Activated CD8-positive, alpha-beta T cell treated with anti-CD3 and anti-CD28 coated beads for 36 hours (primary cell): ENCODE measurements around the gene EIF1AX. TPM values are rescaled to one million over a fixed set of nuclear protein-coding genes. Genes with fewer than 3 reads are reported as not detected.

Experiments used
- ATAC-seq: fragments of 200-7000 bp; cut with Tn5 transposase; one replicate; pipeline ENCODE4 v1.10.0; 2021; ENCODE audit warnings: mild to moderate bottlenecking, moderate library complexity
- CTCF ChIA-PET: fragments of 350-600 bp; sonication (Branson Sonifier 250); formaldehyde crosslinking; loops from one replicate; lab custom pipeline; 2021; ENCODE audit warnings: antibody characterized with exemption; lab: Charles Lee
- POLR2A ChIA-PET: fragments of 350-600 bp; sonication (Branson Sonifier 250); formaldehyde crosslinking; loops from one replicate; lab custom pipeline; 2021; ENCODE audit warnings: antibody characterized with exemption; lab: Charles Lee
- DNase-seq: peaks from one replicate; pipeline ENCODE4 v3.0.0-alpha.2; 2020
- H3K27ac Mint-ChIP-seq: one replicate; pipeline ENCODE4 v1.8.0; 2021; ENCODE audit warnings: mild to moderate bottlenecking, mixed read lengths
- H3K27me3 Mint-ChIP-seq: one replicate; pipeline ENCODE4 v1.8.0; 2021; ENCODE audit warnings: mixed read lengths
- H3K36me3 Mint-ChIP-seq: one replicate; pipeline ENCODE4 v1.8.0; 2021; ENCODE audit warnings: low read depth, mixed read lengths
- H3K4me1 Mint-ChIP-seq: one replicate; pipeline ENCODE4 v1.8.0; 2021; ENCODE audit warnings: low read depth, mixed read lengths
- H3K4me3 Mint-ChIP-seq: one replicate; pipeline ENCODE4 v1.8.0; 2021; ENCODE audit warnings: mild to moderate bottlenecking, moderate library complexity, mixed read lengths
- H3K9me3 Mint-ChIP-seq: one replicate; pipeline ENCODE4 v1.8.0; 2021; ENCODE audit warnings: mixed read lengths
- CTCF ChIP-seq: fragments of 200-600 bp; IDR thresholded peaks from one replicate; pipeline ENCODE4 v1.8.0; 2022; ENCODE audit warnings: antibody characterized with exemption, mild to moderate bottlenecking
- intact Hi-C: fragments of 100-400 bp; cut with micrococcal nuclease; formaldehyde crosslinking; loops from one replicate; pipeline ENCODE4 v1.10.0; 2022
- total RNA-seq, 2 experiments: library from RNA; stranded (reverse); gene quantifications; one replicate each; pipeline ENCODE4 v1.2.3, GENCODE V29; 2021

The EIF1AX gene
- total RNA-seq, 2 experiments from 2014 or later = 138 to 147 TPM

- peaks cover 47% of the 10 kb centered on the region for H3K4me1 Mint-ChIP-seq
- peaks cover 34% of the 10 kb centered on the region for H3K36me3 Mint-ChIP-seq
- peak overlapping the region; percentile 90 for H3K27ac Mint-ChIP-seq
- peak overlapping the region; percentile 81 for H3K4me3 Mint-ChIP-seq
- POLR2A ChIA-PET = interaction anchor here (1.1 to 2.1 kb wide), 2 partner anchors 8 to 278 kb away, joined by 3 to 7 read pairs; no protein-coding TSS in a partner anchor
- CTCF ChIA-PET = no interaction called here
- no peaks in the 10 kb centered on the region for H3K27me3 Mint-ChIP-seq
- DNase-seq = no peak
- no peaks in the 10 kb centered on the region for H3K9me3 Mint-ChIP-seq
- TF ChIP-seq CTCF = no peak
- no peak for ATAC-seq
- intact Hi-C loops = loop anchor here (10.0 kb wide), 1 partner anchor 114 kb away; no protein-coding TSS in a partner anchor
These were observed 1.2 kb downstream of the EIF1AX start for GRCh38 chrX:20140420-20140819.

GRCh38 chrX:20139966-20140365 lies 1.7 kb downstream of the EIF1AX start:
- ChIA-PET CTCF (no interaction called here), POLR2A (no interaction called here)
- Mint-ChIP-seq H3K9me3 (no peaks in the 10 kb centered on the region), H3K27me3 (no peaks in the 10 kb centered on the region), H3K36me3 (peaks cover 34% of the 10 kb centered on the region), H3K27ac (peak overlapping the region; percentile 90), H3K4me1 (peaks cover 50% of the 10 kb centered on the region), H3K4me3 (peak overlapping the region; percentile 81)
- no peak for DNase-seq
- TF ChIP-seq CTCF = no peak
- intact Hi-C loops = loop anchor here (10.0 kb wide), 1 partner anchor 115 kb away; no protein-coding TSS in a partner anchor
- no peak for ATAC-seq

- Mint-ChIP-seq H3K27me3 (no peaks in the 10 kb centered on the region), H3K4me1 (peaks cover 34% of the 10 kb centered on the region), H3K4me3 (no peak overlapping the region), H3K9me3 (no peaks in the 10 kb centered on the region), H3K36me3 (peaks cover 42% of the 10 kb centered on the region), H3K27ac (peak overlapping the region; percentile 73)
- POLR2A ChIA-PET = no interaction called here
- no peak for TF ChIP-seq CTCF
- DNase-seq (no peak), ATAC-seq (no peak)
- CTCF ChIA-PET = no interaction called here
- intact Hi-C loops = no loop called here
These were observed 5.7 kb downstream of the EIF1AX start for GRCh38 chrX:20135944-20136343.

GRCh38 chrX:20132666-20133065 lies 9.0 kb downstream of the EIF1AX start:
- CTCF ChIA-PET = no interaction called here
- H3K36me3 Mint-ChIP-seq = peaks cover 31% of the 10 kb centered on the region

More at GRCh38 chrX:20132666-20133065, 9.0 kb downstream of the EIF1AX start:
- Mint-ChIP-seq H3K4me3 (no peak overlapping the region), H3K27ac (no peak overlapping the region), H3K9me3 (no peaks in the 10 kb centered on the region), H3K27me3 (no peaks in the 10 kb centered on the region), H3K4me1 (peaks cover 23% of the 10 kb centered on the region)
- DNase-seq (no peak), ATAC-seq (no peak)
- no peak for TF ChIP-seq CTCF
- intact Hi-C loops = no loop called here
- POLR2A ChIA-PET = interaction anchor here (2.4 kb wide), 1 partner anchor 9 kb away, joined by 7 read pairs; the partner anchor contains the start of gene EIF1AX
